Naive B cell (primary cell): Measurements from ENCODE around the gene MRFAP1L1. TPM values are rescaled to one million over a fixed set of nuclear protein-coding genes. Genes with fewer than 3 reads are reported as not detected.
"Not testable (repeated sequence)": the region's sequence is repeated elsewhere in the genome, so short reads cannot be mapped to it uniquely, and the experiment has no call there.

Source experiments
- ATAC-seq, 2 donors: fragments of 150-1000 bp; cut with Tn5 transposase; 2 replicates each; pipeline ENCODE4 v1.10.0; 2021; ENCODE audit warnings: low read depth in 2 of 2, mild to moderate bottlenecking in 2 of 2, moderate library complexity in 2 of 2
- DNase-seq: peaks from one replicate; pipeline ENCODE4 v3.0.0; 2022
- H3K27ac Mint-ChIP-seq, 6 donors: one replicate each; pipeline ENCODE4 v1.8.0; 2020 to 2022; ENCODE audit warnings: mild to moderate bottlenecking in 6 of 6, mixed read lengths in 6 of 6, moderate library complexity in 5 of 6, inconsistent platforms in 2 of 6
- H3K27me3 Mint-ChIP-seq, 3 donors: one replicate each; pipeline ENCODE4 v1.8.0; 2021 to 2022; ENCODE audit warnings: mixed read lengths in 3 of 3, mild to moderate bottlenecking in 1 of 3
- H3K36me3 Mint-ChIP-seq, 2 donors: one replicate each; pipeline ENCODE4 v1.8.0; 2020 to 2022; ENCODE audit warnings: mixed read lengths in 2 of 2, inconsistent platforms in 1 of 2, mild to moderate bottlenecking in 1 of 2
- H3K4me1 Mint-ChIP-seq, 3 donors: one replicate each; pipeline ENCODE4 v1.8.0; 2020 to 2022; ENCODE audit warnings: mixed read lengths in 3 of 3, inconsistent platforms in 1 of 3, mild to moderate bottlenecking in 1 of 3, moderate library complexity in 1 of 3
- H3K4me3 Mint-ChIP-seq, 8 donors: one replicate each; pipeline ENCODE4 v1.8.0; 2020 to 2022; ENCODE audit warnings: mild to moderate bottlenecking in 8 of 8, mixed read lengths in 8 of 8, moderate library complexity in 8 of 8, inconsistent platforms in 2 of 8
- H3K9me3 Mint-ChIP-seq, 7 donors: one replicate each; pipeline ENCODE4 v1.8.0; 2020 to 2022; ENCODE audit warnings: mixed read lengths in 7 of 7, mild to moderate bottlenecking in 5 of 7, inconsistent platforms in 2 of 7, moderate library complexity in 1 of 7
- polyA plus RNA-seq, 6 donors: library from polyadenylated mRNA; unstranded; fragments of 300-500 nt; fragmentation: Illumina TruSeq; gene quantifications; one replicate each; pipeline ENCODE4 v1.2.3, GENCODE V29; 2021; ENCODE audit warnings: low read depth in 6 of 6

MRFAP1L1 gene
- polyA plus RNA-seq, 6 donors from 2014 or later = 46.6 to 81.8 (median 71.3) TPM

DNA sequence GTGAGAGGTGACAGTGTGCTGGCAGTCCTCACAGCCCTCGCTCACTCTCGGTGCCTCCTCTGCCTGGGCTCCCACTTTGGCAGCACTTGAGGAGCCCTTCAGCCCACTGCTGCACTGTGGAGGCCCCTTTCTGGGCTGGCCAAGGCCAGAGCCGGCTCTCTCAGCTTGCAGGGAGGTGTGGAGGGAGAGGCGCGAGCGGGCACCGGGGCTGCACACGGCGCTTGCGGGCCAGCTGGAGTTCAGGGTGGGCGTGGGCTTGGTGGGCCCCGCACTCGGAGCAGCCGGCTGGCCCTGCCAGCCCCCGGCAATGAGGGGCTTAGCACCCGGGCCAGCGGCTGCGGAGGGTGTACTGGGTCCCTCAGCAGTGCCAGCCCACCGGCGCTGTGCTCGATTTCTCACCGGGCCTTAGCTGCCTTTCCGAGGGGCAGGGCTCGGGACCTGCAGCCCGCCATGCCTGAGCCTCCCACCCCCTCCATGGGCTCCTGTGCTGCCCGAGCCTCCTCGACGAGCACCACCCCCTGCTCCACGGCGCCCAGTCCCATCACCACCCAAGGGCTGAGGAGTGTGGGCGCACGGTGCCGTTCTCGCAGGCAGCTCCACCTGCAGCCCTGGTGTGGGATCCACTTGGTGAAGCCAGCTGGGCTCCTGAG, 37.0 kb downstream of the MRFAP1L1 start:
- not testable (repeated sequence) for H3K27me3 Mint-ChIP-seq, ATAC-seq, DNase-seq, H3K36me3 Mint-ChIP-seq, H3K9me3 Mint-ChIP-seq
- Mint-ChIP-seq H3K4me1 (peaks cover 36 to 46% (median 41%) of the 10 kb centered on the region in 3 donors), H3K4me3 (peak overlapping the region in 4 of 8 donors; percentile 86 to 98 (median 94)), H3K27ac (peak overlapping the region in 1 of 6 donors; percentile 91)

DNA sequence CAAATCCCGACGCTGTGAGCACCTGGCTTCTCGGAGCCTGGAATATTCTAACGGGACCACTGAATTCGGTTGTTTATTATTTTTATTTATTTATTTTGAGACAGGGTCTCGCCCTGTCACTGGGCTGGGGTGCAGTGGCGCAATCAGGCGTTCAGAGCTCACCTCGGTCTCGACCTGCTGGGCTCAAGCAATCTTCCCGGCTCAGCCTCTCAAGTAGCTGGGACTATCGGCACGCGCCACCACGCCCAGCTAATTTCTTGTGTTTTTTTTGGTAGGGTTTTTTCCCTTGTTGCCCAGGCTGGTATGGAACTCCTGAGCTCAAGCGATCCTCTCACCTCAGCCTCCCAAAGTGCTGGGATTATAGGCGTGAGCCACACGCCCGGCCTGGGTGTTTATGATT, 37.5 kb downstream of the MRFAP1L1 start:
- ATAC-seq (no peak), DNase-seq (no peak)
- H3K27ac Mint-ChIP-seq = no peak overlapping the region
- H3K4me1 Mint-ChIP-seq = peaks cover 31 to 40% (median 36%) of the 10 kb centered on the region in 3 donors
- peaks cover 0 to 8% of the 10 kb centered on the region in 2 donors for H3K36me3 Mint-ChIP-seq
- H3K9me3 Mint-ChIP-seq = peaks cover 0 to 2% (median 0%) of the 10 kb centered on the region in 7 donors
- peaks cover 0 to 10% (median 0%) of the 10 kb centered on the region in 3 donors for H3K27me3 Mint-ChIP-seq
- peak overlapping the region in 1 of 8 donors; percentile 41 for H3K4me3 Mint-ChIP-seq

DNA sequence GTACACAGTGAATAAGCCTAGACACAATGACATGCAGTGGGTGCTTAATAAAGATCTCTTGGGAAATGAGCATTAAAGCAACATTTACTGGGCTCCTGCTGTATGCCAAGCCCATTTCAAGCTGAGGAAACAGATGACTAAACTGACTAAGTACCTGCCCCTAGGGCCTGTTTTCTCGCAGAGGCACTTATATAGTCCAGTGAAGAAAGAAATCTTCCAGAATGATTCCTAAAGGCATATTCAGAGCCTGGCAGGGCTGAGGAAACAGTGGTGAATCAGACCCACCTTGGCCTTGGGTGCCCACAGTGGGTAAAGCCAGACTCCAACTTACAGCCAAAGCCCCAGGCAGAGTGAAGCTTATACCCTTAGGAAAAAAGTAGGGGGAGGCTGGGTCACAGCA, 38.0 kb downstream of the MRFAP1L1 start:
- Mint-ChIP-seq H3K27ac (no peak overlapping the region), H3K4me3 (peak overlapping the region in 2 of 8 donors; percentile 37 to 41), H3K36me3 (peaks cover 0 to 5% of the 10 kb centered on the region in 2 donors), H3K27me3 (peaks cover 0 to 10% (median 0%) of the 10 kb centered on the region in 3 donors), H3K9me3 (peaks cover 0 to 2% (median 0%) of the 10 kb centered on the region in 7 donors), H3K4me1 (peaks cover 26 to 35% (median 31%) of the 10 kb centered on the region in 3 donors)
- ATAC-seq (no peak), DNase-seq (no peak)

DNA sequence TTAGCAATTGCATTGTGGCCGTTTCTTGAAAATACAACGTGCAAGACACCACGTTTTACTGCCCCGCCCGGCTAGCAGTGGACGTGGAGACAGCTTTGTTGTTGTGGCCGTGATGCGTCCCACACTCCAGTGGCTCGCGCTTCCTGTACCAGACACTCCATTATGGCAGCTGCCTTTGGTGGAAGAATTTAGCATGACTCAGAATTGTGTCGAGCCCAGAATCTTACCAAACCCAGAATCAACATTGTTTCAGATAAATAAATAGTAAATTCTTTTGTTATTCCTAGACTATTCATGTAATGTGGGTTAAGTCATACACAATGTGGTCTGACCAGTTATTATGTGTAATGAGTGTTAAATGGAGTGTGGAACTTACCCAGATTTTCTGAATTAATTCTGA, 41.3 kb downstream of the MRFAP1L1 start:
- Mint-ChIP-seq H3K9me3 (peaks cover 0 to 2% (median 0%) of the 10 kb centered on the region in 7 donors), H3K27ac (no peak overlapping the region), H3K4me1 (peaks cover 0 to 7% (median 5%) of the 10 kb centered on the region in 3 donors), H3K4me3 (no peak overlapping the region), H3K27me3 (peaks cover 0 to 12% (median 3%) of the 10 kb centered on the region in 3 donors), H3K36me3 (no peaks in the 10 kb centered on the region)
- ATAC-seq (no peak), DNase-seq (no peak)

DNA sequence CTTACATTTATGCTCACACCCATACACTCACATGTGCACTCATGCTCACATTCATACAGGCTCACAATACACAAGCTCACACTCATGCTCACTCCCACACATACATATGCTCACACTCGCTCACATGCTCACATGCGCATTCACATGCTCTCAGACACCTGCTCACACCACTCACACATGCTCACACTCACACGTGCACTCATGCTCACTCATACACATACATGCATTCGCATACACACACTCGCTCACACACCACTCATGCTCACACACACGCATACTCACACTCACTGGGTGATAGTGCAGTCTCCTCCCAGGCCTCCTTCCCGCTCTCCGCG, 44.4 kb downstream of the MRFAP1L1 start:
- Mint-ChIP-seq H3K36me3 (peaks cover 0 to 5% of the 10 kb centered on the region in 2 donors), H3K27ac (no peak overlapping the region), H3K4me1 (no peaks in the 10 kb centered on the region), H3K9me3 (peaks cover 0 to 2% (median 0%) of the 10 kb centered on the region in 7 donors), H3K27me3 (peaks cover 22 to 41% (median 34%) of the 10 kb centered on the region in 3 donors), H3K4me3 (no peak overlapping the region)
- DNase-seq = no peak
- ATAC-seq = no peak

DNA sequence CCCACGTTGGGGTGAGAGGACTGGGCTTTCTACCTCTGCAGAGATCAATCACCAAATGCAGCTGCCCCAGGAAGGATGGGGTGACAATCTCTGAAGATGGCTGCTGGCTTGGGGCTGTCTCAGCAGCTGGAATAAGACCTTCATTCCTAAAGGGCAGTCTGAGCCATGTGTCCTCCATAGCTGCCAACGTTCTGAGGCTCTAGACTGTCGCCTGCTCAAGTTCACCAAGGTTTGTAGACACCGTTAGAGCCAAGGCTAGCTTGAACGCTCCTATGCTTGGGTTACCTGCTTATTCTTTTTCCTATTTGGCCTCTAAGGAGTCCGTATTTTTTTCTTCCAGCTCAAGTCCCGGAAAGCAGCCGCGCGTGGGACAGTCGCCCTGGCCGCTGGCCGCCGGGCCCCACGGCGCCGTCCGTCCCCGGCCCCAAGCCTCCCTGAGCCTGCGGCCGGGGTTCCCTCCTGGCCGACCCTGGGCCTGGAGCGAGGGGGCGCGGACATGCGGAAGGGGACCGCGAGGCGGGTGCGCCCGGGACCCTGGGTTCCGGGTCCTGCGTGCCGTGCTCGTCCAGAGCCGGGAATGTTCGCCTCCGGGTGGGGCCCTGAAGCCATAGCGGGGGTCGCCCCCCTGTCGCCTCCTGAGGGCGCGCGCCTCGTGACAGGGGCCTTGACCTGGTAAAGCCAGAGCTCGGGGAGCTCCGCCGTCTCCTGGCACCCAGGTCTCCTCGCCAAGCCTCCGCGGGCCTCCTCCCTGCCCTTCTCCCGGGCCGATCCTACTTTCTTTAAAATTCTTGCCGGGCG, 45.9 kb downstream of the MRFAP1L1 start:
- H3K27ac Mint-ChIP-seq = no peak overlapping the region
- peaks cover 0 to 6% (median 0%) of the 10 kb centered on the region in 3 donors for H3K4me1 Mint-ChIP-seq
- H3K27me3 Mint-ChIP-seq = peaks cover 33 to 54% (median 42%) of the 10 kb centered on the region in 3 donors
- ATAC-seq (peak in 1 of 2 donors; percentile 21), DNase-seq (no peak)
- H3K36me3 Mint-ChIP-seq = peaks cover 0 to 5% of the 10 kb centered on the region in 2 donors
- H3K9me3 Mint-ChIP-seq = no peaks in the 10 kb centered on the region
- H3K4me3 Mint-ChIP-seq = peak overlapping the region in 7 of 8 donors; percentile 25 to 68 (median 57)

DNA sequence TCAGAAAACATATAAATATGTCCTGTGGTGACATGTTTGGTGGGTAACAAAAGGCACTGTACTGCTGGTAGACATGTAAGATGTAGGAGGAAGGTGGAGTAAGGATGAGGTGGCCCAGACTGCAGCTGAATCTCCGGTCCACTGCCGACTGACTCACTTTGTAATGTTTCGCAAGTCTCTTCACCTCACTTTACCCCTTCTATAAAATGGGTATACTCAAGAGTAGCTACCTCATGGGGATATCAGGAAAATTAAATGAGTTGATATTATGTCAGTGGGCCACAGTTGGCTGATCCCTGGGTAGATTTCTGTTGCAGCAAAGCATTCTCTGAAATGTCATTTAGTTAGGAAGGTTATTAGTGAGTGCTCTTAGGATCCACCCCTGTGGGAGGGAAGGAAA, 47.1 kb downstream of the MRFAP1L1 start:
- no peak for ATAC-seq
- H3K4me3 Mint-ChIP-seq = no peak overlapping the region
- H3K27ac Mint-ChIP-seq = no peak overlapping the region
- DNase-seq = no peak
- peaks cover 0 to 6% (median 0%) of the 10 kb centered on the region in 3 donors for H3K4me1 Mint-ChIP-seq
- peaks cover 38 to 56% (median 42%) of the 10 kb centered on the region in 3 donors for H3K27me3 Mint-ChIP-seq
- H3K9me3 Mint-ChIP-seq = no peaks in the 10 kb centered on the region
- peaks cover 0 to 5% of the 10 kb centered on the region in 2 donors for H3K36me3 Mint-ChIP-seq

DNA sequence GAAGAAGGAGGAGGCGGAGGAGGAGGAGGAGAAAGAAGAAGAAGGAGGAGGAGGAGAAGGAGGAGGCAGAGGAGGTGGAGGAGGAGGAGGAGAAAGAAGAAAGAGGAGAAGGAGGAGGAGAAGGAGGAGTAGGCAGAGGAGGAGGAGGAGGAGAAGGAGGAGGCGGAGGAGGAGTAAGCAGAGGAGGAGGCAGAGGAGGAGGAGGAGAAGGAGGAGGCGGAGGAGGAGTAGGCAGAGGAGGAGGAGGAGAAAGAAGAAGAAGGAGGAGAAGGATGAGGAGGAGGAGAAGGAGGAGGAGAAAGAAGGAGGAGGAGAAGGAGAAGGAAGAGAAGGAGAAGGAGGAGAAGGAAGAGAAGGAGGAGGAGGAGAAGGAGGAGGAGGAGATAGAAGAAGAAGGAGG, 49.2 kb downstream of the MRFAP1L1 start:
- H3K27me3 Mint-ChIP-seq = peaks cover 41 to 52% (median 42%) of the 10 kb centered on the region in 3 donors
- H3K4me3 Mint-ChIP-seq = no peak overlapping the region
- H3K36me3 Mint-ChIP-seq = peaks cover 0 to 5% of the 10 kb centered on the region in 2 donors
- peaks cover 0 to 6% (median 0%) of the 10 kb centered on the region in 3 donors for H3K4me1 Mint-ChIP-seq
- peaks cover 0 to 1% (median 0%) of the 10 kb centered on the region in 7 donors for H3K9me3 Mint-ChIP-seq
- ATAC-seq = no peak
- DNase-seq = no peak
- H3K27ac Mint-ChIP-seq = peak overlapping the region in 1 of 6 donors; percentile 56

DNA sequence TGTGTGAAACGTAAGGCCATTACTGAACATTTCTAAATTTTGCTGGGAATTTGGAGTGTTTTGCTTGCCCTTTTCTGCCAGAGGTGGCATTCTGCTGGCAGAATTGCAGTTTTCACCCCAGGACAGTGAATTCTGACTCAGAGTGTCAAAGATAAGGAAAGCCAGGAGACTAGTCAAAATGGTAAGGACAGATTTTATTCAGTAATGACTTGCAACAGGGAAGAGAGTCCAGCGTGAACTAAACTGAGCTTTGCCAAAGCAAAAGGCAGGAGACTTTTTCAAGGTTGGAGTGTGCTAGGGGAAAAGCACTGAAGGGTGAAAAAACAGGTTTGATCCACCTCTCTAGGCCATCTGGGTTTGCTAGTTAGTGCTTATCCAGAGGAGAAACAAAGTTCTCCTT, 49.8 kb downstream of the MRFAP1L1 start:
- H3K36me3 Mint-ChIP-seq = peaks cover 0 to 5% of the 10 kb centered on the region in 2 donors
- ATAC-seq = no peak
- peaks cover 0 to 6% (median 0%) of the 10 kb centered on the region in 3 donors for H3K4me1 Mint-ChIP-seq
- H3K4me3 Mint-ChIP-seq = peak overlapping the region in 1 of 8 donors; percentile 6
- peaks cover 0 to 5% (median 0%) of the 10 kb centered on the region in 7 donors for H3K9me3 Mint-ChIP-seq
- no peak for DNase-seq
- H3K27ac Mint-ChIP-seq = peak overlapping the region in 1 of 6 donors; percentile 56
- H3K27me3 Mint-ChIP-seq = peaks cover 41 to 52% (median 42%) of the 10 kb centered on the region in 3 donors

DNA sequence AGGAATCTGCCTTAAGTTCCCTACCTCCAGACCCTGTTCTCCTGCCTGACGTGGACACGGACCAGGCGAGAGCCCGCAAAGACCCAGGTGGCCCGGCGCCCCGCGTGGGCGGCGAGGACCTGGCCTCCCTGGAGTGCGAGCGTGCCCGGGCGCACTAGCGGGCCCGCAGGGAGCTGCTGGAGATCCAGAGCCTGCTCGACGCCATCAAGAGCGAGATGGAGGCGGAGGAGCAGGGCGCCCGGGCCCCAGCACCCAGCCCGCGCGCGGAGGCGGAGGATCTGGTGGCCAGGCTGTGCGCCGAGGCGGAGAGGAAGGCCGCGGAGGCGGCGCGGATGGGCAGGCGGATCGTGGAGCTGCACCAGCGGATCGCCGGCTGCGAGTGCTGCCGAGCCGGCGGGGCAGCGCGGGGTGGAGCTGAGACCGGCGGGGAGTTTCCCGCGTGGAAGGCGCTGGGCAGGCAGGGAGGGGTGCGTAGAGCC, 51.0 kb downstream of the MRFAP1L1 start:
- DNase-seq (peak; percentile 31), ATAC-seq (peak; percentile 91 to 93)
- Mint-ChIP-seq H3K27me3 (peaks cover 41 to 52% (median 42%) of the 10 kb centered on the region in 3 donors), H3K27ac (peak overlapping the region in 1 of 6 donors; percentile 63), H3K4me1 (peaks cover 0 to 6% (median 0%) of the 10 kb centered on the region in 3 donors), H3K9me3 (peaks cover 0 to 6% (median 0%) of the 10 kb centered on the region in 7 donors), H3K36me3 (peaks cover 0 to 5% of the 10 kb centered on the region in 2 donors), H3K4me3 (peak overlapping the region; percentile 56 to 81 (median 68))

DNA sequence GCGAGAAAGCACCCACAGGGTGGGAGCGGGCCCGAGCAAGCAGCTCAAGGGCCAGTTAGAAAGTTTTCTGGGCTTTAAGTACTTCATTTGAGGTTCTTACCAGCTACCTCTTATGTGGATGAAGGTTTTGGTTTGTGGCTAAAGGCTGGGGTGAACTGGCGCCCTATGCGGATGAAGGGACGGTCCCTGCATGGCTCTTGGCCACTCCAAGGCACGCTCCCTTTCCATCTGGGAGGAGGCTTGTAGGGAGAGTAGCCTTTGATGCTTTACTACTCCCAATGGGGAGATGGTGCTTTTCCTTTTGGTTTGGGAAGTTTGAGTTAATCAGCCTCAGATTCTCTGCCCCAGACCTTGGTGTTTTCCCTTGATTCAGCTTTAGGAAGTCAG, 51.5 kb downstream of the MRFAP1L1 start:
- Mint-ChIP-seq H3K4me1 (peaks cover 0 to 6% (median 0%) of the 10 kb centered on the region in 3 donors), H3K27me3 (peaks cover 37 to 48% (median 41%) of the 10 kb centered on the region in 3 donors), H3K4me3 (peak overlapping the region; percentile 53 to 78 (median 66)), H3K36me3 (peaks cover 0 to 5% of the 10 kb centered on the region in 2 donors), H3K27ac (no peak overlapping the region), H3K9me3 (peaks cover 0 to 6% (median 0%) of the 10 kb centered on the region in 7 donors)
- DNase-seq (no peak), ATAC-seq (no peak)
